HepG2 (cell line): ENCODE measurements around the gene L2HGDH. TPM values are rescaled to one million over a fixed set of nuclear protein-coding genes. Genes with fewer than 3 reads are reported as not detected.

ENCODE experiments used
- ATAC-seq: fragments of 200-7000 bp; cut with Tn5 transposase; 3 replicates; pipeline ENCODE4 v1.9.1; 2020; ENCODE audit warnings: mild to moderate bottlenecking, moderate library complexity
- BruUV-seq: library from RNA; stranded (reverse); fragments of 400-500 nt; replicated peaks from 2 replicates; lab custom pipeline; 2021; lab: Mats Ljungman, UMichigan
- CTCF ChIA-PET: fragments of 300-600 bp; formaldehyde crosslinking; extraction: SDS; loops from one replicate; lab custom pipeline; 2021; ENCODE audit warnings: low total read pairs, inconsistent platforms, low intra/inter-chr PET ratio; lab: Yijun Ruan, JAX
- POLR2A ChIA-PET: fragments of 350-600 bp; sonication (Branson Sonifier 250); formaldehyde crosslinking; loops from one replicate; lab custom pipeline; 2020; ENCODE audit warnings: antibody characterized with exemption, inconsistent platforms; lab: Yijun Ruan, JAX
- DNase-seq: peaks from one replicate; pipeline ENCODE4 v3.0.0-alpha.2; 2015; ENCODE audit warnings: low spot score
- FAIRE-seq: peaks from 3 replicates; lab custom pipeline; 2011; peaks lifted over from hg19 to GRCh38; lab: Jason Lieb, UNC
- H2AFZ ChIP-seq: one replicate; pipeline ENCODE4 v1.6.1; 2011; ENCODE audit warnings: low read length, inconsistent platforms
- H3K27ac ChIP-seq: fragments of 300-600 bp; 3 replicates; pipeline ENCODE4 v1.8.0; 2011; ENCODE audit warnings: mixed run types, mild to moderate bottlenecking, mixed read lengths, low read length, inconsistent platforms; ENCODE audit not compliant: insufficient read depth; ENCODE audit errors: extremely low read length
- H3K27me3 ChIP-seq, 2 experiments: fragments of 200-600 bp in 1 of 2; 2 replicates in 1 of 2; 3 replicates in 1 of 2; pipeline versions ENCODE4 v1.6.0 to v1.8.0; 2011; ENCODE audit warnings: low read length in 2 of 2, mild to moderate bottlenecking in 2 of 2, moderate library complexity in 2 of 2, inconsistent platforms in 1 of 2; ENCODE audit not compliant: insufficient read depth in 2 of 2, control insufficient read depth in 1 of 2
- H3K36me3 ChIP-seq, 2 experiments: fragments of 200-600 bp in 1 of 2; replicated peaks in 1 of 2; 2 replicates in 1 of 2; 3 replicates in 1 of 2; pipeline versions ENCODE4 v1.5.1 to v1.8.0; 2011; ENCODE audit warnings: low read length in 2 of 2, inconsistent platforms in 1 of 2; ENCODE audit not compliant: insufficient read depth in 2 of 2, control insufficient read depth in 1 of 2
- H3K4me1 ChIP-seq: 2 replicates; pipeline ENCODE4 v1.5.1; 2012; ENCODE audit warnings: low read length, inconsistent platforms; ENCODE audit not compliant: insufficient read depth
- H3K4me2 ChIP-seq: 2 replicates; pipeline ENCODE4 v1.6.0; 2011; ENCODE audit warnings: low read depth, low read length, inconsistent platforms
- H3K4me3 ChIP-seq, 3 experiments: fragments of 200-600 bp in 1 of 3; sonication (generic), shearing (Covaris generic) in 1 of 3; replicated peaks in 1 of 3; 2 replicates each; pipeline ENCODE4 v1.5.1; 2011 to 2016; ENCODE audit warnings: low read length in 3 of 3, inconsistent platforms in 2 of 3, low read depth in 2 of 3, mild to moderate bottlenecking in 2 of 3, control low read depth in 1 of 3, mixed read lengths in 1 of 3; ENCODE audit not compliant: insufficient read depth in 1 of 3
- H3K79me2 ChIP-seq: one replicate; pipeline ENCODE4 v1.6.1; 2011; ENCODE audit warnings: low read length, inconsistent platforms; ENCODE audit not compliant: insufficient read depth
- H3K9ac ChIP-seq: 2 replicates; pipeline ENCODE4 v1.6.0; 2011; ENCODE audit warnings: mild to moderate bottlenecking, low read depth, low read length, inconsistent platforms; ENCODE audit not compliant: insufficient read depth
- H3K9me3 ChIP-seq: 2 replicates; pipeline ENCODE4 v1.5.1; 2012; ENCODE audit warnings: mild to moderate bottlenecking, low read length
- H4K20me1 ChIP-seq: 2 replicates; pipeline ENCODE4 v1.6.0; 2011; ENCODE audit warnings: inconsistent platforms, mild to moderate bottlenecking, low read length, moderate library complexity; ENCODE audit not compliant: insufficient read depth
- AFF4 ChIP-seq: sonication (generic); formaldehyde crosslinking; IDR thresholded peaks from 2 replicates; pipeline ENCODE4 v1.4.0; 2020; ENCODE audit warnings: missing genetic modification reagents
- BRD4 ChIP-seq: sonication (generic); formaldehyde crosslinking; IDR thresholded peaks from 2 replicates; pipeline ENCODE4 v1.4.0; 2020; ENCODE audit warnings: missing genetic modification reagents
- CHD4 ChIP-seq: fragments of 200-600 bp; sonication (generic); IDR thresholded peaks from 2 replicates; pipeline ENCODE4 v1.7.0; 2017; ENCODE audit warnings: mild to moderate bottlenecking, low read length, borderline replicate concordance
- KLF13 ChIP-seq: sonication (generic); formaldehyde crosslinking; IDR thresholded peaks from 2 replicates; pipeline ENCODE4 v1.4.0; 2020; ENCODE audit warnings: mild to moderate bottlenecking, missing genetic modification reagents
- NFE2L1 ChIP-seq: sonication (generic); formaldehyde crosslinking; IDR thresholded peaks from 2 replicates; pipeline ENCODE4 v1.4.0; 2020; ENCODE audit warnings: missing genetic modification reagents, mild to moderate bottlenecking, borderline replicate concordance
- SRF ChIP-seq: IDR thresholded peaks from 2 replicates; pipeline ENCODE4 v1.6.1; 2011; ENCODE audit warnings: mild to moderate bottlenecking, low read depth, low read length, moderate library complexity
- SUZ12 ChIP-seq: fragments of 150-350 bp; IDR thresholded peaks from 2 replicates; pipeline ENCODE4 v1.6.1; 2014; ENCODE audit warnings: low read depth, low read length
- ZNF749 ChIP-seq: sonication (generic); formaldehyde crosslinking; IDR thresholded peaks from 2 replicates; pipeline ENCODE4 v1.8.0; 2022; ENCODE audit warnings: mild to moderate bottlenecking, missing genetic modification reagents, moderate library complexity, borderline replicate concordance
- WGBS: methylation state at CpG from one replicate; pipeline ENCODE4 v1.1.6; 2017; ENCODE audit warnings: low lambda C conversion rate; 5-methylcytosine and 5-hydroxymethylcytosine counted together
- in situ Hi-C: cut with HindIII; loops from 2 replicates; pipeline ENCODE4 v1.10.0; 2017; ENCODE audit warnings: low pct_unique_long_range_greater_than_20kb; ENCODE audit not compliant: extremely low pct_ligation_motif_present
- intact Hi-C: fragments of 100-400 bp; cut with micrococcal nuclease; formaldehyde crosslinking; loops from one replicate; pipeline ENCODE4 v1.10.0; 2022; ENCODE audit not compliant: unreplicated experiment
- polyA plus RNA-seq, 8 experiments: library from polyadenylated mRNA; depleted of rRNA in 3 of 8; stranded (reverse) in 7 of 8; unstranded in 1 of 8; fragments of >200 nt; fragmentation: Illumina TruSeq in 4 of 8; extraction: Trizol in 4 of 8; gene quantifications; 2 replicates each; pipeline versions ENCODE4 v1.2.1 to v1.2.3, GENCODE V29; 2011 to 2016; ENCODE audit warnings: low read depth in 4 of 8, missing spikeins in 1 of 8, mixed read lengths in 1 of 8; ENCODE audit not compliant: insufficient read depth in 1 of 8
- total RNA-seq, 5 experiments: library from RNA; depleted of rRNA; stranded (reverse); fragments of >200 nt; fragmentation: Illumina TruSeq; extraction: Trizol; gene quantifications; 2 replicates each; pipeline ENCODE4 v1.2.3, GENCODE V29; 2016; ENCODE audit warnings: low read depth in 1 of 5
- TF ChIP-seq, protein P1 (sequence below): IDR thresholded peaks from 2 replicates; pipeline ENCODE4 v1.6.1; 2016; ENCODE audit warnings: low read depth, control low read depth

The L2HGDH gene
- total and polyA plus RNA-seq, 2 of the 13 experiments (the other 11 are each of a cell fraction or from before 2014, with no cell fraction given): 3.3 to 5.0 TPM

GRCh38 chr14:50357753-50358395 lies 45.8 kb upstream of the L2HGDH start:
- in situ Hi-C loops: no loop called here
- DNase-seq: no peak
- no peak for ATAC-seq
- Histone ChIP-seq H3K4me2 (no peak overlapping the region), H3K79me2 (no peaks in the 10 kb centered on the region), H3K27me3 (no peaks in the 10 kb centered on the region), H3K9ac (no peak overlapping the region), H3K36me3 (no peaks in the 10 kb centered on the region), H3K4me1 (no peaks in the 10 kb centered on the region), H4K20me1 (no peaks in the 10 kb centered on the region), H3K4me3 (no peak overlapping the region), H2AFZ (no peak overlapping the region), H3K27ac (no peak overlapping the region)
- 85% methylated on average over 4 of the region's 4 CpGs for WGBS
- no peak for FAIRE-seq
- CTCF ChIA-PET: no interaction called here
- POLR2A ChIA-PET: no interaction called here
- BruUV-seq: no TSS peak
- TF ChIP-seq AFF4 (no peak), NFE2L1 (CRISPR knock-in tag) (no peak), SUZ12 (no peak), BRD4 (CRISPR knock-in tag) (no peak), SRF (no peak), CHD4 (no peak), KLF13 (CRISPR knock-in tag) (no peak), ZNF749 (CRISPR knock-in tag) (no peak)
- TF ChIP-seq, protein P1, sequence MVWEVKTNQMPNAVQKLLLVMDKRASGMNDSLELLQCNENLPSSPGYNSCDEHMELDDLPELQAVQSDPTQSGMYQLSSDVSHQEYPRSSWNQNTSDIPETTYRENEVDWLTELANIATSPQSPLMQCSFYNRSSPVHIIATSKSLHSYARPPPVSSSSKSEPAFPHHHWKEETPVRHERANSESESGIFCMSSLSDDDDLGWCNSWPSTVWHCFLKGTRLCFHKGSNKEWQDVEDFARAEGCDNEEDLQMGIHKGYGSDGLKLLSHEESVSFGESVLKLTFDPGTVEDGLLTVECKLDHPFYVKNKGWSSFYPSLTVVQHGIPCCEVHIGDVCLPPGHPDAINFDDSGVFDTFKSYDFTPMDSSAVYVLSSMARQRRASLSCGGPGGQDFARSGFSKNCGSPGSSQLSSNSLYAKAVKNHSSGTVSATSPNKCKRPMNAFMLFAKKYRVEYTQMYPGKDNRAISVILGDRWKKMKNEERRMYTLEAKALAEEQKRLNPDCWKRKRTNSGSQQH: no peak
- TF ChIP-seq, all 625 proteins: peak for 0
- intact Hi-C loops: no loop called here
- H3K9me3 ChIP-seq: no peaks in the 10 kb centered on the region
